ENCODE measurements around the gene MBD3. TPM values are rescaled to one million over a fixed set of nuclear protein-coding genes. Genes with fewer than 3 reads are reported as not detected.

MBD3 gene
- total and polyA plus RNA-seq, 3 donors from 2014 or later: 78.3 to 153 (median 146) TPM

GRCh38 chr19:1609103-1609396 is 16.4 kb upstream of the MBD3 start:
- TF ChIP-seq POLR2A (IDR thresholded peaks at IDR 0.05) (no peak), CTCF (IDR thresholded peaks at IDR 0.05) (no peak)
- Histone ChIP-seq H3K9me3 (no peaks in the 10 kb centered on the region), H3K4me3 (no peak overlapping the region), H3K36me3 (ENCODE audit: low read depth, missing control alignments) (no peaks in the 10 kb centered on the region), H3K27ac (no peak overlapping the region), H3K4me1 (peaks cover 27% of the 10 kb centered on the region), H3K27me3 (no peaks in the 10 kb centered on the region)
- 36 to 47% methylated on average over 10 of the region's 10 CpGs for WGBS, 2 donors
- intact Hi-C loops (cut with DNase I; ENCODE audit: low total_unique reads): no loop called here
- DNase-seq: no peak

GRCh38 chr19:1608359-1609102 is 15.9 kb upstream of the MBD3 start:
- Histone ChIP-seq H3K9me3 (no peaks in the 10 kb centered on the region), H3K27ac (no peak overlapping the region), H3K27me3 (no peaks in the 10 kb centered on the region), H3K4me1 (peaks cover 32% of the 10 kb centered on the region), H3K4me3 (no peak overlapping the region), H3K36me3 (ENCODE audit: low read depth, missing control alignments) (no peaks in the 10 kb centered on the region)
- TF ChIP-seq POLR2A (IDR thresholded peaks at IDR 0.05) (no peak), CTCF (IDR thresholded peaks at IDR 0.05) (no peak)
- intact Hi-C loops (cut with DNase I; ENCODE audit: low total_unique reads): no loop called here
- DNase-seq: no peak
- 50 to 70% methylated on average over 9 to 22 of the region's 23 CpGs for WGBS, 2 donors

GRCh38 chr19:1606138-1606651 is 13.5 kb upstream of the MBD3 start:
- Histone ChIP-seq H3K27me3 (no peaks in the 10 kb centered on the region), H3K9me3 (no peaks in the 10 kb centered on the region), H3K4me3 (peak overlapping the region; percentile 96), H3K4me1 (peaks cover 35% of the 10 kb centered on the region), H3K27ac (peak overlapping the region; percentile 14 to 89), H3K36me3 (ENCODE audit: low read depth, missing control alignments) (no peaks in the 10 kb centered on the region)
- WGBS, 2 donors: 8 to 12% methylated on average over 16 of the region's 16 CpGs
- intact Hi-C loops (cut with DNase I; ENCODE audit: low total_unique reads): no loop called here
- no peak for DNase-seq
- TF ChIP-seq POLR2A (IDR thresholded peaks at IDR 0.05): no peak
- no peak for TF ChIP-seq CTCF (IDR thresholded peaks at IDR 0.05)

GRCh38 chr19:1605236-1606137 is 12.8 kb upstream of the MBD3 start, which contains the start of gene UQCR11:
Gene UQCR11 (minus strand): TSS chr19:1605462. CDS start chr19:1605409, 53 bp downstream.
- intact Hi-C loops (cut with DNase I; ENCODE audit: low total_unique reads): no loop called here
- no peaks in the 10 kb centered on the region for H3K27me3 ChIP-seq
- H3K36me3 ChIP-seq (ENCODE audit: low read depth, missing control alignments): no peaks in the 10 kb centered on the region
- DNase-seq: peak; percentile 98
- no peaks in the 10 kb centered on the region for H3K9me3 ChIP-seq
- TF ChIP-seq POLR2A (IDR thresholded peaks at IDR 0.05) (no peak), CTCF (IDR thresholded peaks at IDR 0.05) (peak; percentile 43 to 67 (median 57))
- H3K4me1 ChIP-seq: peaks cover 35% of the 10 kb centered on the region
- peak within 1 kb of the TSS; percentile 96 for H3K4me3 ChIP-seq
- H3K27ac ChIP-seq: peak within 1 kb of the TSS; percentile 79 to 89
- 1% methylated on average over 21 to 63 of the region's 79 CpGs for WGBS, 2 donors
